ENCODE data around the gene DIS3L2. TPM values are rescaled to one million over a fixed set of nuclear protein-coding genes. Genes with fewer than 3 reads are reported as not detected.
"Not testable (repeated sequence)": the region's sequence is repeated elsewhere in the genome, so short reads cannot be mapped to it uniquely, and the experiment has no call there.

Gene DIS3L2
- total RNA-seq, 2 donors from 2014 or later = 55.5 to 67.2 TPM

- ATAC-seq = no peak
- Mint-ChIP-seq H3K27me3 (peaks cover 30% of the 10 kb centered on the region), H3K36me3 (ENCODE audit: low read depth) (no peaks in the 10 kb centered on the region), H3K27ac (no peak overlapping the region), H3K4me1 (peaks cover 4% of the 10 kb centered on the region), H3K4me3 (no peak overlapping the region)
- no peak for DNase-seq
- H3K9me3 ChIP-seq (ENCODE audit: control insufficient read depth, low read length, poor library complexity, severe bottlenecking) = no peaks in the 10 kb centered on the region
Measured at GRCh38 chr2:232354069-232354468, 392.6 kb downstream of the DIS3L2 start.

GRCh38 chr2:232361646-232362045 lies 400.1 kb downstream of the DIS3L2 start:
- no peak overlapping the region for H3K27ac Mint-ChIP-seq
- ATAC-seq (no peak), DNase-seq (no peak)
- H3K27me3 Mint-ChIP-seq = peaks cover 4% of the 10 kb centered on the region
- H3K9me3 ChIP-seq (ENCODE audit: control insufficient read depth, low read length, poor library complexity, severe bottlenecking) = no peaks in the 10 kb centered on the region
- no peak overlapping the region for H3K4me3 Mint-ChIP-seq
- H3K4me1 Mint-ChIP-seq = peaks cover 12% of the 10 kb centered on the region
- H3K36me3 Mint-ChIP-seq (ENCODE audit: low read depth) = no peaks in the 10 kb centered on the region

GRCh38 chr2:232362174-232362900 lies 400.8 kb downstream of the DIS3L2 start:
- Mint-ChIP-seq H3K4me1 (peaks cover 12% of the 10 kb centered on the region), H3K27ac (no peak overlapping the region), H3K36me3 (ENCODE audit: low read depth) (no peaks in the 10 kb centered on the region), H3K4me3 (peak overlapping the region; percentile 65), H3K27me3 (no peaks in the 10 kb centered on the region)
- no peak for DNase-seq
- ATAC-seq = no peak
- H3K9me3 ChIP-seq (ENCODE audit: control insufficient read depth, low read length, poor library complexity, severe bottlenecking) = no peaks in the 10 kb centered on the region

GRCh38 chr2:232363064-232363783 lies 401.7 kb downstream of the DIS3L2 start:
- not testable (repeated sequence) for H3K9me3 ChIP-seq (ENCODE audit: control insufficient read depth, low read length, poor library complexity, severe bottlenecking); H3K27me3 Mint-ChIP-seq; H3K36me3 Mint-ChIP-seq (ENCODE audit: low read depth); DNase-seq; ATAC-seq
- H3K4me1 Mint-ChIP-seq = peaks cover 12% of the 10 kb centered on the region
- peak overlapping the region; percentile 93 for H3K4me3 Mint-ChIP-seq
- peak overlapping the region; percentile 82 for H3K27ac Mint-ChIP-seq

- Mint-ChIP-seq H3K4me3 (peak overlapping the region; percentile 93), H3K4me1 (peaks cover 12% of the 10 kb centered on the region), H3K36me3 (ENCODE audit: low read depth) (no peaks in the 10 kb centered on the region), H3K27ac (peak overlapping the region; percentile 82), H3K27me3 (no peaks in the 10 kb centered on the region)
- H3K9me3 ChIP-seq (ENCODE audit: control insufficient read depth, low read length, poor library complexity, severe bottlenecking) = no peaks in the 10 kb centered on the region
- ATAC-seq = peak; percentile 30
- no peak for DNase-seq
Measured at GRCh38 chr2:232363784-232364615, 402.5 kb downstream of the DIS3L2 start.

GRCh38 chr2:232364806-232365594 lies 403.5 kb downstream of the DIS3L2 start:
- not testable (repeated sequence) for H3K27ac Mint-ChIP-seq, DNase-seq
- peak overlapping the region; percentile 41 for H3K4me3 Mint-ChIP-seq

GRCh38 chr2:232365621-232366321 lies 404.3 kb downstream of the DIS3L2 start:
- DNase-seq = no peak
- Mint-ChIP-seq H3K4me1 (peaks cover 12% of the 10 kb centered on the region), H3K27me3 (no peaks in the 10 kb centered on the region), H3K4me3 (no peak overlapping the region), H3K27ac (no peak overlapping the region), H3K36me3 (ENCODE audit: low read depth) (no peaks in the 10 kb centered on the region)
- ATAC-seq = peak; percentile 63
- no peaks in the 10 kb centered on the region for H3K9me3 ChIP-seq (ENCODE audit: control insufficient read depth, low read length, poor library complexity, severe bottlenecking)

More at GRCh38 chr2:232364806-232365594, 403.5 kb downstream of the DIS3L2 start:
- H3K4me1 Mint-ChIP-seq = peaks cover 12% of the 10 kb centered on the region
- H3K9me3 ChIP-seq (ENCODE audit: control insufficient read depth, low read length, poor library complexity, severe bottlenecking); H3K36me3 Mint-ChIP-seq (ENCODE audit: low read depth); H3K27me3 Mint-ChIP-seq; ATAC-seq: not testable (repeated sequence)

- H3K27ac Mint-ChIP-seq, ATAC-seq: not testable (repeated sequence)
Measured at GRCh38 chr2:232366461-232366860, 404.9 kb downstream of the DIS3L2 start.

GRCh38 chr2:232367016-232367415 lies 405.5 kb downstream of the DIS3L2 start:
- Mint-ChIP-seq H3K4me3 (no peak overlapping the region), H3K36me3 (ENCODE audit: low read depth) (no peaks in the 10 kb centered on the region), H3K27me3 (no peaks in the 10 kb centered on the region), H3K27ac (no peak overlapping the region), H3K4me1 (peaks cover 12% of the 10 kb centered on the region)
- no peaks in the 10 kb centered on the region for H3K9me3 ChIP-seq (ENCODE audit: control insufficient read depth, low read length, poor library complexity, severe bottlenecking)
- ATAC-seq (no peak), DNase-seq (no peak)

More at GRCh38 chr2:232366461-232366860, 404.9 kb downstream of the DIS3L2 start:
- H3K27me3 Mint-ChIP-seq; DNase-seq; H3K4me3 Mint-ChIP-seq; H3K36me3 Mint-ChIP-seq (ENCODE audit: low read depth); H3K9me3 ChIP-seq (ENCODE audit: control insufficient read depth, low read length, poor library complexity, severe bottlenecking): not testable (repeated sequence)
- peaks cover 12% of the 10 kb centered on the region for H3K4me1 Mint-ChIP-seq

GRCh38 chr2:232367591-232368233 lies 406.2 kb downstream of the DIS3L2 start:
- no peaks in the 10 kb centered on the region for H3K9me3 ChIP-seq (ENCODE audit: control insufficient read depth, low read length, poor library complexity, severe bottlenecking)
- ATAC-seq = no peak
- no peak for DNase-seq
- no peaks in the 10 kb centered on the region for H3K27me3 Mint-ChIP-seq
- H3K4me3 Mint-ChIP-seq = peak overlapping the region; percentile 21
- H3K36me3 Mint-ChIP-seq (ENCODE audit: low read depth) = no peaks in the 10 kb centered on the region
- H3K27ac Mint-ChIP-seq = no peak overlapping the region
- peaks cover 12% of the 10 kb centered on the region for H3K4me1 Mint-ChIP-seq

GRCh38 chr2:232368311-232368731 lies 406.8 kb downstream of the DIS3L2 start:
- ATAC-seq = no peak
- no peaks in the 10 kb centered on the region for H3K36me3 Mint-ChIP-seq (ENCODE audit: low read depth)
- no peak for DNase-seq
- H3K4me3 Mint-ChIP-seq = peak overlapping the region; percentile 21
- peaks cover 12% of the 10 kb centered on the region for H3K4me1 Mint-ChIP-seq
- H3K27me3 Mint-ChIP-seq = no peaks in the 10 kb centered on the region
- no peak overlapping the region for H3K27ac Mint-ChIP-seq
- H3K9me3 ChIP-seq (ENCODE audit: control insufficient read depth, low read length, poor library complexity, severe bottlenecking) = no peaks in the 10 kb centered on the region

Data from T-helper 17 cell (primary cell).